K562 (cell line): Measurements from ENCODE around the gene URGCP. TPM values are rescaled to one million over a fixed set of nuclear protein-coding genes. Genes with fewer than 3 reads are reported as not detected.

Experiments
- ATAC-seq: fragments of 200-7000 bp; cut with Tn5 transposase; 3 replicates; pipeline ENCODE4 v1.9.1; 2020; ENCODE audit warnings: moderate library complexity
- BruUV-seq: library from RNA; stranded (reverse); fragments of 400-500 nt; replicated peaks from 2 replicates; lab custom pipeline; 2021; lab: Mats Ljungman, UMichigan
- CTCF ChIA-PET: fragments of 300-600 bp; formaldehyde crosslinking; extraction: SDS; loops from one replicate; lab custom pipeline; 2021; ENCODE audit warnings: low intra/inter-chr PET ratio; lab: Yijun Ruan, JAX
- POLR2A ChIA-PET: fragments of 300-600, 350-650 bp; sonication (Branson Sonifier 250); formaldehyde crosslinking; extraction: SDS; loops from one replicate; lab custom pipeline; 2021; ENCODE audit warnings: antibody characterized with exemption, inconsistent platforms; lab: Yijun Ruan, JAX
- DNase-seq, 4 experiments: peaks; one replicate each; pipeline versions ENCODE4 v3.0.0 to v3.0.0-alpha.2; 2011 to 2018; ENCODE audit warnings: low spot score in 3 of 4, mixed read lengths in 3 of 4; ENCODE audit errors: extremely low read depth in 1 of 4
- FAIRE-seq: peaks from 2 replicates; lab custom pipeline; 2011; peaks lifted over from hg19 to GRCh38; lab: Jason Lieb, UNC
- H2AFZ ChIP-seq: 2 replicates; pipeline ENCODE4 v1.6.0; 2011; ENCODE audit warnings: low read depth, low read length, control low read depth, inconsistent platforms
- H3K27ac ChIP-seq: fragments of 200-600 bp; 3 replicates; pipeline ENCODE4 v1.8.0; 2011; ENCODE audit warnings: low read depth, mild to moderate bottlenecking, control low read depth, inconsistent platforms, low read length, moderate library complexity, mixed read lengths; ENCODE audit errors: extremely low read depth
- H3K27me3 ChIP-seq, 2 experiments: fragments of 300-600 bp in 1 of 2; 2 replicates in 1 of 2; 3 replicates in 1 of 2; pipeline versions ENCODE4 v1.6.0 to v1.8.0; 2011; ENCODE audit warnings: inconsistent platforms in 2 of 2, low read length in 2 of 2, mild to moderate bottlenecking in 1 of 2, mixed read lengths in 1 of 2, moderate library complexity in 1 of 2; ENCODE audit not compliant: control insufficient read depth in 2 of 2, insufficient read depth in 2 of 2
- H3K36me3 ChIP-seq: fragments of 300-600 bp; 3 replicates; pipeline ENCODE4 v1.8.0; 2011; ENCODE audit warnings: mild to moderate bottlenecking, low read length, inconsistent platforms; ENCODE audit not compliant: control insufficient read depth, insufficient read depth
- H3K4me1 ChIP-seq, 2 experiments: fragments of 200-600 bp in 1 of 2; replicated peaks in 1 of 2; 2 replicates in 1 of 2; 3 replicates in 1 of 2; pipeline versions ENCODE4 v1.5.1 to v1.8.0; 2011; ENCODE audit warnings: inconsistent platforms in 2 of 2, low read length in 2 of 2, mild to moderate bottlenecking in 1 of 2, mixed read lengths in 1 of 2, moderate library complexity in 1 of 2; ENCODE audit not compliant: control insufficient read depth in 2 of 2, insufficient read depth in 2 of 2
- H3K4me2 ChIP-seq: 2 replicates; pipeline ENCODE4 v1.6.1; 2011; ENCODE audit warnings: low read length, control low read depth, inconsistent platforms, mixed read lengths; ENCODE audit not compliant: insufficient read depth
- H3K4me3 ChIP-seq: fragments of 200-600 bp; sonication (generic), shearing (Covaris generic); 2 replicates; pipeline ENCODE4 v1.5.1; 2016; ENCODE audit warnings: control low read depth, inconsistent platforms
- H3K79me2 ChIP-seq: fragments of 200-600 bp; 3 replicates; pipeline ENCODE4 v1.8.0; 2011; ENCODE audit warnings: low read length, inconsistent platforms; ENCODE audit not compliant: control insufficient read depth, insufficient read depth
- H3K9ac ChIP-seq, 2 experiments: 2 replicates each; pipeline versions ENCODE4 v1.6.0 to v1.6.1; 2011; ENCODE audit warnings: low read depth in 2 of 2, low read length in 2 of 2, control low read depth in 1 of 2, inconsistent platforms in 1 of 2, mild to moderate bottlenecking in 1 of 2, mixed read lengths in 1 of 2; ENCODE audit not compliant: insufficient read depth in 1 of 2
- H3K9me1 ChIP-seq: one replicate; pipeline ENCODE4 v1.6.0; 2011; ENCODE audit warnings: inconsistent platforms, mild to moderate bottlenecking, low read length, moderate library complexity; ENCODE audit not compliant: control insufficient read depth, insufficient read depth
- H3K9me3 ChIP-seq: replicated peaks from 2 replicates; pipeline ENCODE4 v1.5.1; 2011; ENCODE audit warnings: low read depth, low read length, inconsistent platforms; ENCODE audit not compliant: control insufficient read depth, insufficient read depth
- H4K20me1 ChIP-seq: replicated peaks from 2 replicates; pipeline ENCODE4 v1.6.1; 2011; ENCODE audit warnings: low read length, inconsistent platforms, mixed read lengths; ENCODE audit not compliant: control insufficient read depth, insufficient read depth
- ATF3 ChIP-seq, 2 experiments: fragments of 450-650 bp in 1 of 2; sonication (generic) in 1 of 2; formaldehyde crosslinking in 1 of 2; IDR thresholded peaks in 1 of 2; conservative IDR thresholded peaks in 1 of 2; 2 replicates each; pipeline versions ENCODE4 v1.6.1 to v1.8.1; 2016 to 2023; ENCODE audit warnings: mild to moderate bottlenecking in 2 of 2, moderate library complexity in 2 of 2, inconsistent platforms in 1 of 2, missing genetic modification reagents in 1 of 2
- FOSL1 ChIP-seq: fragments of 200-800 bp; sonication (Bioruptor generic); conservative IDR thresholded peaks from 2 replicates; pipeline ENCODE4 v1.6.1; 2016; ENCODE audit warnings: missing genetic modification characterization, missing compliant biosample characterization
- JUND ChIP-seq, 2 experiments: IDR thresholded peaks; 2 replicates in 1 of 2; 3 replicates in 1 of 2; pipeline ENCODE4 v1.6.1; 2011; ENCODE audit warnings: borderline replicate concordance in 2 of 2, low read depth in 2 of 2, low read length in 2 of 2, improper control_type of control experiment in 1 of 2, missing biosample characterization in 1 of 2, missing genetic modification characterization in 1 of 2, missing genetic modification reagents in 1 of 2
- MNT ChIP-seq, 2 experiments: fragments of 450-650 bp; conservative IDR thresholded peaks; 2 replicates each; pipeline ENCODE4 v1.6.1; 2017; ENCODE audit warnings: mild to moderate bottlenecking in 2 of 2, moderate library complexity in 2 of 2
- PRDM10 ChIP-seq: fragments of 450-650 bp; IDR thresholded peaks from 2 replicates; pipeline ENCODE4 v1.6.1; 2018; ENCODE audit not compliant: partially characterized antibody
- ZNF282 ChIP-seq: sonication (generic); formaldehyde crosslinking; IDR thresholded peaks from 2 replicates; pipeline ENCODE4 v1.8.1; 2023; ENCODE audit warnings: missing genetic modification reagents
- ZNF436 ChIP-seq: fragments of 250-450, 450-650 bp; sonication (Bioruptor Pico); formaldehyde crosslinking; IDR thresholded peaks from 2 replicates; pipeline ENCODE4 v1.7.0; 2020; ENCODE audit warnings: mild to moderate bottlenecking
- WGBS: fragments of 100-300 bp; shearing (Covaris generic); methylation state at CpG from one replicate; pipeline ENCODE4 v1.1.6; 2016; ENCODE audit warnings: low coverage, mixed read lengths; ENCODE audit not compliant: insufficient coverage; ENCODE audit errors: missing lambda C conversion rate; 5-methylcytosine and 5-hydroxymethylcytosine counted together
- in situ Hi-C: fragments of 300-500 bp; cut with MboI; formaldehyde crosslinking; loops from 4 replicates; pipeline ENCODE4 v1.15.0; 2018; ENCODE audit warnings: inconsistent platforms, mixed read lengths
- intact Hi-C: fragments of 100-400 bp; cut with micrococcal nuclease; formaldehyde crosslinking; loops from 2 replicates; pipeline ENCODE4 v1.14.2; 2022
- polyA plus RNA-seq, 8 experiments: library from polyadenylated mRNA; depleted of rRNA in 4 of 8; stranded (reverse) in 5 of 8; unstranded in 3 of 8; fragments of >200 nt; fragmentation: Nextera tagmentation in 2 of 8; fragmentation: Illumina TruSeq in 1 of 8; extraction: Ambion mirVana in 2 of 8; extraction: Trizol in 1 of 8; gene quantifications; 2 replicates each; pipeline versions ENCODE4 v1.2.1 to v1.2.3, GENCODE V29; 2011 to 2014; ENCODE audit warnings: inconsistent platforms in 1 of 8, missing spikeins in 1 of 8
- total RNA-seq, 7 experiments: library from RNA; depleted of rRNA in 6 of 7; stranded (reverse); fragments of >200 nt in 6 of 7; fragmentation: Illumina TruSeq in 2 of 7; extraction: Trizol in 2 of 7; gene quantifications; 2 replicates each; pipeline versions ENCODE4 v1.2.1 to v1.2.3, GENCODE V29; 2011 to 2021; ENCODE audit warnings: low replicate concordance in 1 of 7

The URGCP gene
- total and polyA plus RNA-seq, 9 of the 15 experiments (the other 6 are each of a cell fraction or from before 2014, with no cell fraction given): 1.7 to 25.8 (median 12.5) TPM

GRCh38 chr7:43888993-43889945 lies 17.1 kb downstream of the URGCP start:
- DNase-seq: peak in 1 of 4 experiments; percentile 36
- POLR2A ChIA-PET: interaction anchor here (1.0 kb wide), 1 partner anchor 15 kb away, joined by 3 read pairs; no protein-coding TSS in a partner anchor
- no peak for FAIRE-seq
- TF ChIP-seq ZNF282 (CRISPR knock-in tag): no peak
- no peak for TF ChIP-seq ZNF436 (CRISPR knock-in tag)
- peak; percentile 94 for TF ChIP-seq PRDM10
- peak; percentile 46; the same call in 1 of the 2 replicates for TF ChIP-seq FOSL1
- 0 out of 2 replicates have a peak, but pooled peaks have one; percentile 13 for TF ChIP-seq ATF3 (IDR thresholded peaks at IDR 0.05)
- no peak for TF ChIP-seq ATF3 (CRISPR knock-in tag; conservative IDR thresholded peaks at IDR 0.05)
- peak; percentile 48; the same call in 1 of the 2 replicates for TF ChIP-seq JUND (IDR thresholded peaks at IDR 0.05; ENCODE audit: borderline replicate concordance, low read depth, low read length)
- TF ChIP-seq JUND (tag; IDR thresholded peaks at IDR 0.05; ENCODE audit: borderline replicate concordance, low read depth, low read length): no peak
- no peak for TF ChIP-seq MNT (conservative IDR thresholded peaks at IDR 0.05)
- Histone ChIP-seq H3K27me3 (no peaks in the 10 kb centered on the region), H3K36me3 (peaks cover 20% of the 10 kb centered on the region; the same call in 2 of the 3 replicates), H3K9me3 (no peaks in the 10 kb centered on the region), H3K4me1 (peaks cover 8 to 9% of the 10 kb centered on the region in 2 experiments; a peak in 3 of 5 replicates), H3K79me2 (peaks cover 33% of the 10 kb centered on the region), H4K20me1 (no peaks in the 10 kb centered on the region), H3K9ac (peak overlapping the region in 1 of 2 experiments; percentile 19; a peak in 1 of 4 replicates), H3K4me3 (no peak overlapping the region), H3K4me2 (no peak overlapping the region; the same call in 1 of the 2 replicates), H3K27ac (no peak overlapping the region), H2AFZ (no peak overlapping the region), H3K9me1 (no peaks in the 10 kb centered on the region)
- peak; percentile 60 for ATAC-seq
- CTCF ChIA-PET: no interaction called here
- 33% methylated on average over 7 of the region's 7 CpGs for WGBS
- no TSS peak for BruUV-seq
- in situ Hi-C loops (no loop called here), intact Hi-C loops (no loop called here)
